Measurements from ENCODE around the gene GSG1L2.
"Not testable (repeated sequence)": the region's sequence is repeated elsewhere in the genome, so short reads cannot be mapped to it uniquely, and the experiment has no call there.

DNA sequence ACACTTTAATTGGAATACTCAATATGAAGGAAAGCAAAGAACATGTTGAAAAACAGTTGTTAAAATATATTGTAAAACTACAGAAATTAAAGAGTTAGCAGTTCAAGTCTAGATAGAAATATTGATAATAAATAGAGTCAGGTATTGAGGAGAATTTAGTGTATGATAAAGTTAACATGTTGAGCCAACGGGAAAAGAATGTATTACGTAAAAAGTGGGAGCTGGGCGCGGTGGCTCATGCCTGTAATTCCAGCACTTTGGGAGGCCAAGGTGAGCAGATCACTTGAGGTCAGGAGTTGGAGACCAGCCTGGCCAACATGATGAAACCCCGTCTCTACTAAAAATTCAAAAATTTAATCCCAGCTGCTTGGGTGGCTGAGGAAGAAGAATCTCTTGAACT is 38.4 kb downstream of the GSG1L2 start:
- TF ChIP-seq, protein P1, sequence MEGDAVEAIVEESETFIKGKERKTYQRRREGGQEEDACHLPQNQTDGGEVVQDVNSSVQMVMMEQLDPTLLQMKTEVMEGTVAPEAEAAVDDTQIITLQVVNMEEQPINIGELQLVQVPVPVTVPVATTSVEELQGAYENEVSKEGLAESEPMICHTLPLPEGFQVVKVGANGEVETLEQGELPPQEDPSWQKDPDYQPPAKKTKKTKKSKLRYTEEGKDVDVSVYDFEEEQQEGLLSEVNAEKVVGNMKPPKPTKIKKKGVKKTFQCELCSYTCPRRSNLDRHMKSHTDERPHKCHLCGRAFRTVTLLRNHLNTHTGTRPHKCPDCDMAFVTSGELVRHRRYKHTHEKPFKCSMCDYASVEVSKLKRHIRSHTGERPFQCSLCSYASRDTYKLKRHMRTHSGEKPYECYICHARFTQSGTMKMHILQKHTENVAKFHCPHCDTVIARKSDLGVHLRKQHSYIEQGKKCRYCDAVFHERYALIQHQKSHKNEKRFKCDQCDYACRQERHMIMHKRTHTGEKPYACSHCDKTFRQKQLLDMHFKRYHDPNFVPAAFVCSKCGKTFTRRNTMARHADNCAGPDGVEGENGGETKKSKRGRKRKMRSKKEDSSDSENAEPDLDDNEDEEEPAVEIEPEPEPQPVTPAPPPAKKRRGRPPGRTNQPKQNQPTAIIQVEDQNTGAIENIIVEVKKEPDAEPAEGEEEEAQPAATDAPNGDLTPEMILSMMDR (optimal IDR thresholded peaks at IDR 0.05 in 1 of 3, IDR thresholded peaks at IDR 0.05 in 1 of 3, conservative IDR thresholded peaks at IDR 0.05 in 1 of 3; ENCODE audit: extremely low read depth in 1 of 3, insufficient read depth in 2 of 3, low read length in 3 of 3), result not testable (repeated sequence)
- not testable (repeated sequence) for TF ChIP-seq EZH2 (IDR thresholded peaks at IDR 0.05; ENCODE audit: low read length)

Measured in keratinocyte (primary cell).